ENCODE data around the gene TUBB2A. TPM values are rescaled to one million over a fixed set of nuclear protein-coding genes. Genes with fewer than 3 reads are reported as not detected.
A peak's percentile ranks its signal among the peaks of the same experiment; 100 is the strongest.

Gene TUBB2A
- 139 and 141 TPM in 2 replicates for total RNA-seq

DNA sequence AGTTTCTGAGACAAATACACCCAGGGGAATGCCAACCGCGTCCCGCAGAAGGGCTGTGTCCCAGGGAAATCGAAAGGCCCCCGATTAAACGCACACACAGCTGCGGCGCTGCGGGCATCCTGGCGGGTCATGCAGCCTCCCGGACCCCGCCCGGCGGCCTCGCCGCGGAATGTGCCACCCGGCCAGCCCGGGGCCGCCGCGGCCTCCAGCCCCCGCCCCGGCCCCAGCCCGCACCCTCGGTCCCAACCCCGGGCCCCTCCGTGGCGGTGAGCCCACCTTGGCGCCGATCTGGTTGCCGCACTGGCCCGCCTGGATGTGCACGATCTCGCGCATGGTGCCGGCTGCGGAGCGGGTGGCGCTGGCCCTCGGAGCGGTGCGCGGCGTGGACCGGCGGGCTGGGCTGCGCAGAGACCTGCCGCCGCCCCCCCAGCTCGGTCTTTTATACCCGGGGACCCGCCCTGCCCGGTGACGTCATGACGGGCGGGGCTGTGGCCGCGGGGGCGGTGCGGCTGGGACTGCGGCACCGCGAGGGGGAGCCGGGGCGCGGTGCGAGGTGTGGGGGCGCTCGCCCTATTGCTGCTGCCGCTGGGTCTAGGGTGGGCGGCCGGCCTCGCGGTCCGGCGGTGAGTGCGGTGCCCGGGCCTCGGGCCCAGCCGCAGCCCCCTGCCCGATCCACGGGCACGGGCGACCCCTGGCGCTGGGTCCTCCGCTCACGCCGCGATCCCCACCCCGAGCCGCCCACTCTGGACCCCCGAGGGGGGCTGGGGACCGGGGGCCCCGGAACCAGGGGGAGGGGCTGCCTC, at the start of gene TUBB2A:
Gene TUBB2A, minus strand, starts transcription at position 414 of the 803 bp plus-strand sequence. Its CDS starts 81 bp downstream, at position 333.
- H3K27me3 ChIP-seq (ENCODE audit: control insufficient read depth, insufficient read depth, low read length), result no peaks in the 10 kb centered on the region
- peak within 1 kb of the TSS; percentile 57 for H3K4me3 ChIP-seq (ENCODE audit: low read depth, low read length)
- H3K36me3 ChIP-seq (ENCODE audit: control insufficient read depth, insufficient read depth, low read length), result peaks cover 2% of the 10 kb centered on the region
- TF ChIP-seq, protein P1, sequence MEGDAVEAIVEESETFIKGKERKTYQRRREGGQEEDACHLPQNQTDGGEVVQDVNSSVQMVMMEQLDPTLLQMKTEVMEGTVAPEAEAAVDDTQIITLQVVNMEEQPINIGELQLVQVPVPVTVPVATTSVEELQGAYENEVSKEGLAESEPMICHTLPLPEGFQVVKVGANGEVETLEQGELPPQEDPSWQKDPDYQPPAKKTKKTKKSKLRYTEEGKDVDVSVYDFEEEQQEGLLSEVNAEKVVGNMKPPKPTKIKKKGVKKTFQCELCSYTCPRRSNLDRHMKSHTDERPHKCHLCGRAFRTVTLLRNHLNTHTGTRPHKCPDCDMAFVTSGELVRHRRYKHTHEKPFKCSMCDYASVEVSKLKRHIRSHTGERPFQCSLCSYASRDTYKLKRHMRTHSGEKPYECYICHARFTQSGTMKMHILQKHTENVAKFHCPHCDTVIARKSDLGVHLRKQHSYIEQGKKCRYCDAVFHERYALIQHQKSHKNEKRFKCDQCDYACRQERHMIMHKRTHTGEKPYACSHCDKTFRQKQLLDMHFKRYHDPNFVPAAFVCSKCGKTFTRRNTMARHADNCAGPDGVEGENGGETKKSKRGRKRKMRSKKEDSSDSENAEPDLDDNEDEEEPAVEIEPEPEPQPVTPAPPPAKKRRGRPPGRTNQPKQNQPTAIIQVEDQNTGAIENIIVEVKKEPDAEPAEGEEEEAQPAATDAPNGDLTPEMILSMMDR (IDR thresholded peaks at IDR 0.05; ENCODE audit: insufficient read depth, low read length, poor library complexity, severe bottlenecking), result no peak
- no peak for DNase-seq (ENCODE audit: low read depth)

DNA sequence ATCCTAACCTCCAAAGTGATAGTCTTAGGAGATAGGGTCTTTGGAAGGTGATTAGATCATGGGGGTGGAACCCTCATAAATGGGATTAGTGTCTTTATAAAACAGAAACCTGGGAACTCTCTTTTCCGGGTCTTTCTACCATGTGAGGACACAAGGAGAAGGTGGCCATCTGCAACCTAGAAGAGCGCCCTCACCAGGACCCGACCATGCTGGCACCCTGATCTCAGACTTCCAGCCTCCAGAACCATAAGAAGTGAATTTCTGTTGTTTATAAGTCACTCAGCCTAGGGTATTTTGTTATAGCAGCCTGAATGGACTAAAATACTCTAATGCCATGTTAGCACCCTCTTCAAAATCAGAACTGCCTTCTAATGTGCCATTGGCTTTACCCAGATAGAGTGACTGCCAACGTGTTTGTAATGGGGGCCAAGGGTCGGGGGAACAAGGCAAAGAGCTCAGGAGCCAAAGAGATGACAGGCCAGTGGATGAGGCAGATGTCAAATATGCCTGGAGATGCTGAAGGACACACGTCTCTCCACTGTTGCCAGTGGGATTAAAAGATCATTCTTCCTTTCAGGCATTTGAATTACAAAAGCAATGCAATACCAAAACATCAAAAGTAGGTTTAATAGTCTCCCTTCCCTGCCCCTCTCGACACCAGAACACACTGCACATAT, 49.1 kb upstream of the TUBB2A start:
- DNase-seq (ENCODE audit: low read depth), result no peak
- TF ChIP-seq, protein P1 (IDR thresholded peaks at IDR 0.05; ENCODE audit: insufficient read depth, low read length, poor library complexity, severe bottlenecking), result no peak
- Histone ChIP-seq H3K36me3 (ENCODE audit: control insufficient read depth, insufficient read depth, low read length) (no peaks in the 10 kb centered on the region), H3K4me3 (ENCODE audit: low read depth, low read length) (no peak overlapping the region), H3K27me3 (ENCODE audit: control insufficient read depth, insufficient read depth, low read length) (no peaks in the 10 kb centered on the region)

DNA sequence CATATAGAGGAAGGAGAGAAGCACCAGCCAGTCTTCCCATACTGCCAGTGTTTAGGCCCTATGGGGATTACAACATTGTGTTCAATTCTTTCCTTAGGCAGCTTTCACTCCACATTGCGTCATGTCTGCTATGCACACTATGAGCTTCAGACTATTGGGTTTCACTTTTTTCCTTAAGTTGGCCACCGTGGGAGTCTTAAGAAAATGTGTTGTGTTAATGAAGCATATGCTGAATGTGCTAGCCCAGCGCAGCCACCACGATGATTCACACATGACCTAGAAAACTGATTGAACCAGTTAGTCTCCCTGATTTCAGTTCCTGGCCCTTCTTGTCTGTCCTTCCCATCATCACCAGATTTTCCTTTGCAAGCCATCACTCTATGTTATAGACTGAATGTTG, 48.6 kb upstream of the TUBB2A start:
- DNase-seq (ENCODE audit: low read depth), result peak; percentile 72
- Histone ChIP-seq H3K36me3 (ENCODE audit: control insufficient read depth, insufficient read depth, low read length) (no peaks in the 10 kb centered on the region), H3K27me3 (ENCODE audit: control insufficient read depth, insufficient read depth, low read length) (no peaks in the 10 kb centered on the region), H3K4me3 (ENCODE audit: low read depth, low read length) (no peak overlapping the region)
- TF ChIP-seq, protein P1 (IDR thresholded peaks at IDR 0.05; ENCODE audit: insufficient read depth, low read length, poor library complexity, severe bottlenecking), result no peak

DNA sequence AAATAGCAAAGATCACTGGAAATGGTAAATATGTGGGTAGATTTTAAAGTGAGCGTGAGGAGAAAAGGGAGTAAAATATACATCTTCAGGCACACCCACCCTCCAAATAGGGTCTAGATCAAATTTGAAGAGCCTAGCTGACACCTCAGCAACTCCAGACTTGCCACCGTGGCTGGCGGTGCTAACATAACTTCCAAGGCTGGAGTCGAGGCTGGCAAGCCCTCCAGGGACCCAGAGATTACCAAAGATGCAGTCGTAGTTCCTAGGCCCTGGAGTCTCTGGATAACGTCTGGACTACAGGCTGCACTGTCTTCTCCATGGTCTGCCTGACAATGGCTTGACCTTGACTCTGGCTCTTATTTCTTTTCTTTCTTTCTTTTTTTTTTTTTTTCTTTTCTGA, 47.6 kb upstream of the TUBB2A start:
- H3K36me3 ChIP-seq (ENCODE audit: control insufficient read depth, insufficient read depth, low read length), result no peaks in the 10 kb centered on the region
- TF ChIP-seq, protein P1 (IDR thresholded peaks at IDR 0.05; ENCODE audit: insufficient read depth, low read length, poor library complexity, severe bottlenecking), result no peak
- H3K27me3 ChIP-seq (ENCODE audit: control insufficient read depth, insufficient read depth, low read length), result no peaks in the 10 kb centered on the region
- no peak for DNase-seq (ENCODE audit: low read depth)
- no peak overlapping the region for H3K4me3 ChIP-seq (ENCODE audit: low read depth, low read length)

DNA sequence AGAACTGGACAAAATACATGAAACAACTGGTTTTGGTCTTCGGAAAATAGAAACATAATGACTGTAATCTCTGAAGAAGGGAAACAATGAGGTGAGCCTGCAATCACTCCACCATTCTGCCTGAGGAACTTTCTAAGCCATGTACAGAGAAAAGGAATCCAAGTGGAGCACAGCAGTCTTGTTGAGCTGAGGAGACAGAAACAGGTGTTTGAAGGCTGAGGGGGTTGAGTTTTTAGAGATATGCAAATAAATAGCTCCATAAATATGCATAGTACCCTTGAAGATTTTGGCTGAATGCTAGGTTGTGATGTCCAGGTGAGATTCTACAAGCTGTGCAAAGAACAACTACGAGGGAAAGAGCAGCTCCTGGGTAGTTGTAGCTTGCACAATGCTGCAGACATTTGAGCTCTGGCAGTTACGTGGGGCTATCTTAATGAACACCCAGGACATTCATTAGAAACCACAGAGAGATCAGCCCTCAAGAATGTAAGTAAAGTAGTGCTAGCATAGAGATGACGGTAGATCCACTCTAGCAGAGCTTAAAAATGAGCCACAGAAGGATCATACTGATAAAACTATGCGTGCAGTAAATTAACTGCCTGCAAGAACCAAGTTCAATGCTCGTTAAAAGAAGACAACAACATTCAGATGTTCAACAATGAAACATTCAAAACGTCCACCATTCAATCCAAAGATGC, 45.8 kb upstream of the TUBB2A start:
- TF ChIP-seq, protein P1 (IDR thresholded peaks at IDR 0.05; ENCODE audit: insufficient read depth, low read length, poor library complexity, severe bottlenecking), result no peak
- no peaks in the 10 kb centered on the region for H3K27me3 ChIP-seq (ENCODE audit: control insufficient read depth, insufficient read depth, low read length)
- no peak for DNase-seq (ENCODE audit: low read depth)
- no peaks in the 10 kb centered on the region for H3K36me3 ChIP-seq (ENCODE audit: control insufficient read depth, insufficient read depth, low read length)
- H3K4me3 ChIP-seq (ENCODE audit: low read depth, low read length), result no peak overlapping the region
